Ishikawa (cell line): ENCODE measurements around the gene RBM19.

Experiments used
- EGR1 ChIP-seq: IDR thresholded peaks from 2 replicates; pipeline ENCODE4 v1.6.1; 2012
- EP300 ChIP-seq: IDR thresholded peaks from 2 replicates; pipeline ENCODE4 v1.6.1; 2012; ENCODE audit warnings: borderline replicate concordance
- FOXM1 ChIP-seq: IDR thresholded peaks from 2 replicates; pipeline ENCODE4 v1.6.1; 2012; ENCODE audit warnings: low read depth, borderline replicate concordance
- MAX ChIP-seq: IDR thresholded peaks from 2 replicates; pipeline ENCODE4 v1.6.1; 2012
- NFIC ChIP-seq: IDR thresholded peaks from 2 replicates; pipeline ENCODE4 v1.6.1; 2012
- RAD21 ChIP-seq: IDR thresholded peaks from 2 replicates; pipeline ENCODE4 v1.6.1; 2012; ENCODE audit warnings: low read depth
- REST ChIP-seq: IDR thresholded peaks from 2 replicates; pipeline ENCODE4 v1.6.1; 2012; ENCODE audit warnings: low read depth, mild to moderate bottlenecking
- TAF1 ChIP-seq: IDR thresholded peaks from 2 replicates; pipeline ENCODE4 v1.6.1; 2012; ENCODE audit warnings: low read depth, mild to moderate bottlenecking
- TCF12 ChIP-seq: IDR thresholded peaks from 2 replicates; pipeline ENCODE4 v1.6.1; 2012; ENCODE audit warnings: low read depth
- YY1 ChIP-seq: IDR thresholded peaks from 2 replicates; pipeline ENCODE4 v1.6.1; 2012; ENCODE audit warnings: low read depth
- ZBTB7A ChIP-seq: IDR thresholded peaks from 2 replicates; pipeline ENCODE4 v1.6.1; 2012; ENCODE audit warnings: low read depth

DNA sequence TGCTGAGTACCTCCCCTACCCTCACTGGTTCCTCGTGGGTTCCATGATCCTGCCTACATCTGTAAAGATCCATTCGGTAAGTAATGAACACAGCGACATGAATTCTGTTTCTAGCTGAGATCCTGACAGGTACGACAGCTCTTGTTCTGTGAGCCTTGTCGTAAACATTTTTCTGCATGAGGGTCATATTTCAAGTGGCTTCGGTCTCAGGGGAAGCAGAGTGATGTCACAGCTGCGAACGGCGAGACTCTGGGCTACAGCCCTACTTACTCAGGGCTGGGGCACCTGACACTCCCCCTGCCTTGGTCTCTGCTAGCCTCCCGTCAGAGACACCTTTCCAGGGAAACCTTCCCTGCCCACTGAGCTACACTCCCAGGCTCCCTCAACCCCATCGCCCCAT, 85.8 kb downstream of the RBM19 start:
- TF ChIP-seq MAX (no peak), EP300 (no peak), REST (no peak), NFIC (no peak), RAD21 (no peak), TAF1 (no peak), EGR1 (no peak), YY1 (no peak), FOXM1 (no peak), TCF12 (no peak), ZBTB7A (no peak)
